IMR-90 (cell line): ENCODE results near the gene PPY.

Experiments used
- BHLHE40 ChIP-seq: fragments of 150-350 bp; IDR thresholded peaks from 2 replicates; pipeline ENCODE4 v1.6.1; 2016; ENCODE audit warnings: mild to moderate bottlenecking, low read depth, low read length
- CEBPB ChIP-seq: IDR thresholded peaks from 2 replicates; pipeline ENCODE4 v1.6.1; 2012; ENCODE audit warnings: low read depth, low read length, improper control_type of control experiment
- CHD1 ChIP-seq: IDR thresholded peaks from 2 replicates; pipeline ENCODE4 v1.6.1; 2012; ENCODE audit warnings: low read depth, low read length, improper control_type of control experiment
- CTCF ChIP-seq: conservative IDR thresholded peaks from 2 replicates; pipeline ENCODE4 v1.5.1; 2012; ENCODE audit warnings: mild to moderate bottlenecking, low read depth, low read length, improper control_type of control experiment
- ELK1 ChIP-seq: fragments of 150-350 bp; IDR thresholded peaks from 2 replicates; pipeline ENCODE4 v1.6.1; 2016; ENCODE audit warnings: low read depth, mild to moderate bottlenecking, low read length, moderate library complexity, borderline replicate concordance
- MAFK ChIP-seq: IDR thresholded peaks from 2 replicates; pipeline ENCODE4 v1.6.1; 2012; ENCODE audit warnings: low read depth, low read length, improper control_type of control experiment
- MAZ ChIP-seq: IDR thresholded peaks from 2 replicates; pipeline ENCODE4 v1.6.1; 2012; ENCODE audit warnings: low read depth, mild to moderate bottlenecking, low read length, improper control_type of control experiment, moderate library complexity, borderline replicate concordance
- MXI1 ChIP-seq: IDR thresholded peaks from 2 replicates; pipeline ENCODE4 v1.6.1; 2012; ENCODE audit warnings: low read depth, mild to moderate bottlenecking, low read length, moderate library complexity, borderline replicate concordance
- POLR2A ChIP-seq: IDR thresholded peaks from 2 replicates; pipeline ENCODE4 v1.6.1; 2012; ENCODE audit warnings: mild to moderate bottlenecking, low read depth, low read length
- RAD21 ChIP-seq: IDR thresholded peaks from 2 replicates; pipeline ENCODE4 v1.6.1; 2012; ENCODE audit warnings: low read length, improper control_type of control experiment
- RCOR1 ChIP-seq: IDR thresholded peaks from 2 replicates; pipeline ENCODE4 v1.6.1; 2012; ENCODE audit warnings: mild to moderate bottlenecking, low read length, improper control_type of control experiment; ENCODE audit not compliant: insufficient replicate concordance
- RFX5 ChIP-seq: IDR thresholded peaks from 2 replicates; pipeline ENCODE4 v1.8.0; 2012; ENCODE audit warnings: low read depth, mild to moderate bottlenecking, low read length, moderate library complexity
- SMC3 ChIP-seq: fragments of 150-350 bp; IDR thresholded peaks from 2 replicates; pipeline ENCODE4 v1.6.1; 2016; ENCODE audit warnings: low read depth, mild to moderate bottlenecking, antibody characterized with exemption, low read length, moderate library complexity
- USF2 ChIP-seq: fragments of 150-350 bp; IDR thresholded peaks from 2 replicates; pipeline ENCODE4 v1.6.1; 2017; ENCODE audit warnings: mild to moderate bottlenecking, antibody characterized with exemption, low read length, low read depth

- TF ChIP-seq CTCF (no peak), POLR2A (no peak), RAD21 (no peak), CHD1 (no peak), MXI1 (no peak), RCOR1 (no peak), SMC3 (no peak), CEBPB (no peak), MAFK (no peak), RFX5 (no peak), USF2 (no peak), ELK1 (no peak), MAZ (no peak), BHLHE40 (no peak)
Measured at GRCh38 chr17:43900858-43901754, 41.2 kb downstream of the PPY start.
